HEK293T (cell line): Measurements from ENCODE around the gene ZNF287.

ENCODE experiments used
- CTCF ChIA-PET: fragments of 350-600 bp; formaldehyde crosslinking; extraction: SDS; loops from one replicate; lab custom pipeline; 2021; ENCODE audit warnings: antibody characterized with exemption, inconsistent platforms; lab: Yijun Ruan, JAX
- POLR2A ChIA-PET: fragments of 350-600 bp; formaldehyde crosslinking; extraction: SDS; loops from one replicate; lab custom pipeline; 2020; ENCODE audit warnings: antibody characterized with exemption, inconsistent platforms; lab: Yijun Ruan, JAX
- DNase-seq: peaks from one replicate; pipeline ENCODE4 v3.0.0; 2012; ENCODE audit warnings: mixed read lengths; ENCODE audit errors: extremely low spot score
- ARNT ChIP-seq: fragments of 450-650 bp; IDR thresholded peaks from 2 replicates; pipeline ENCODE4 v1.6.1; 2017; ENCODE audit warnings: mild to moderate bottlenecking
- BHLHE40 ChIP-seq: fragments of 450-650 bp; IDR thresholded peaks from 2 replicates; pipeline ENCODE4 v1.6.1; 2016; ENCODE audit warnings: mild to moderate bottlenecking, moderate library complexity, borderline replicate concordance
- CTBP1 ChIP-seq: fragments of 450-650 bp; IDR thresholded peaks from 2 replicates; pipeline ENCODE4 v1.6.1; 2016; ENCODE audit warnings: borderline replicate concordance
- ELF4 ChIP-seq: fragments of 450-650 bp; IDR thresholded peaks from 2 replicates; pipeline ENCODE4 v1.6.1; 2017; ENCODE audit warnings: antibody characterized with exemption
- FOXA1 ChIP-seq: fragments of 450-650 bp; IDR thresholded peaks from 2 replicates; pipeline ENCODE4 v1.6.1; 2016; ENCODE audit warnings: mild to moderate bottlenecking
- FOXK2 ChIP-seq: fragments of 450-650 bp; IDR thresholded peaks from 2 replicates; pipeline ENCODE4 v1.6.1; 2016; ENCODE audit warnings: mild to moderate bottlenecking
- FOXM1 ChIP-seq: fragments of 450-650 bp; IDR thresholded peaks from 2 replicates; pipeline ENCODE4 v1.6.1; 2017; ENCODE audit warnings: mild to moderate bottlenecking, borderline replicate concordance
- HDGF ChIP-seq: fragments of 450-650 bp; IDR thresholded peaks from 2 replicates; pipeline ENCODE4 v1.6.1; 2017; ENCODE audit warnings: antibody characterized with exemption, borderline replicate concordance
- L3MBTL2 ChIP-seq: fragments of 450-650 bp; conservative IDR thresholded peaks from 2 replicates; pipeline ENCODE4 v1.6.1; 2016; ENCODE audit warnings: mild to moderate bottlenecking
- LEF1 ChIP-seq: fragments of 450-650 bp; IDR thresholded peaks from 2 replicates; pipeline ENCODE4 v1.6.1; 2017; ENCODE audit warnings: mild to moderate bottlenecking, borderline replicate concordance
- NFRKB ChIP-seq: fragments of 450-650 bp; IDR thresholded peaks from 2 replicates; pipeline ENCODE4 v1.6.1; 2016; ENCODE audit warnings: mild to moderate bottlenecking, moderate library complexity
- PKNOX1 ChIP-seq: fragments of 450-650 bp; IDR thresholded peaks from 2 replicates; pipeline ENCODE4 v1.6.1; 2016
- SP1 ChIP-seq: fragments of 450-650 bp; IDR thresholded peaks from 2 replicates; pipeline ENCODE4 v1.6.1; 2017
- SUZ12 ChIP-seq: fragments of 450-650 bp; IDR thresholded peaks from 2 replicates; pipeline ENCODE4 v1.6.1; 2016; ENCODE audit warnings: mild to moderate bottlenecking
- TARDBP ChIP-seq: fragments of 450-650 bp; IDR thresholded peaks from 2 replicates; pipeline ENCODE4 v1.6.1; 2016
- ZNF384 ChIP-seq: fragments of 450-650 bp; IDR thresholded peaks from 2 replicates; pipeline ENCODE4 v1.6.1; 2016

The ZNF287 gene

GRCh38 chr17:16519021-16519420, 50.0 kb downstream of the ZNF287 start:
- DNase-seq = no peak
- ChIA-PET CTCF (interaction anchor here (0.6 to 5.0 kb wide), 3 partner anchors 17 to 1177 kb away, joined by 3 to 70 read pairs (median 3); no protein-coding TSS in a partner anchor), POLR2A (interaction anchor here (0.8 to 3.9 kb wide), 5 partner anchors 17 to 138 kb away, joined by 3 to 26 read pairs (median 3); partner anchors contain the start of gene UBB)
- no peak for TF ChIP-seq FOXM1
- TF ChIP-seq FOXK2 = no peak
- no peak for TF ChIP-seq NFRKB
- no peak for TF ChIP-seq FOXA1
- no peak for TF ChIP-seq ZNF384
- no peak for TF ChIP-seq TARDBP

DNA sequence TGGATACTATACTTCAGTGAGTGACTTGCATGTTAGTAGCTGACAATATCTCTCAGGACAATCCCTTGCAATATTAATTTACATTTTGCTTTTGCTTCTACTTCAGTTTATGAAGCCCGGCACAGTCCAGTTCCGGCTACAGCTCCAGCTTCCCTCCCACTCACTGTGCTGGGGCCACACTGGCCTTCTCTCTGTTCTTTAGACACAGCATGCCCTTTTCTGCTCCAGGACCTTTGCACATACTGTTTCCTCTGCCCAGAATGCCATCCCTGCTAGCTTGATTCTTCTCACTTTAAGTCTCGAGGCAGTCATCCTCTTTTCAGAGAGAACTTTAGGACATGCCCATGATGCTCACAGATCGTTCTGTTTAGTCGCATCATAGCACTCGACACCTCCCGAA, 51.5 kb downstream of the ZNF287 start:
- DNase-seq = no peak
- ChIA-PET CTCF (interaction anchor here (0.9 to 2.3 kb wide), 2 partner anchors 64 to 154 kb away, joined by 4 to 15 read pairs; no protein-coding TSS in a partner anchor), POLR2A (interaction anchor here (0.7 to 3.9 kb wide), 8 partner anchors 9 to 164 kb away, joined by 3 to 26 read pairs (median 4); partner anchors contain the start of genes CENPV and LRRC75A)
- no peak for TF ChIP-seq ELF4
- no peak for TF ChIP-seq NFRKB
- TF ChIP-seq FOXM1 = no peak
- no peak for TF ChIP-seq LEF1
- TF ChIP-seq SP1 = no peak
- TF ChIP-seq HDGF = no peak
- no peak for TF ChIP-seq ARNT
- no peak for TF ChIP-seq L3MBTL2
- no peak for TF ChIP-seq SUZ12
- TF ChIP-seq BHLHE40 = no peak
- TF ChIP-seq TARDBP = no peak
- no peak for TF ChIP-seq CTBP1

DNA sequence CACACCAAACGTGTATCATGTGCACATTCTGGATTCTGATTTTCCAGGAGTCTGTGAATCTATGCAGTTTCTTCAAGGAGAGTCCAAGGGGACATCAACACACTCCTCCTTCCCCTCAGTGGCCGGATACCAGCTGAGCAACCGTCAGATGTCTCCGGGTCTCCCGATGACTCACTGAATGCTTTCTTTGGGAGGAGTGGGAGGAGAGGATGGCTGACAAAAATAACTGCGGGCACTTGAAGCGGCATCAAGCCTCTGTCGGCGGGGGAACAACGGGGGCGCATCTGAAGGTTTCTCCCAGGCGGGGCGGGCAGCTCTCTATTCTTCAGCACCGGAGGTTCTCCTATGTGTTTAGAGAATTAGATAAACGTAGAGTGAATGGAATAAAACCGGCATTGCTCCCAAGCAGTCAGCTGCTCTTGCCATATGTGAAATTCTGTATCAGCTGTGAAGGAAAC, 52.4 kb downstream of the ZNF287 start:
- DNase-seq = peak; percentile 52
- TF ChIP-seq SP1 (no peak), L3MBTL2 (no peak), LEF1 (no peak), SUZ12 (no peak), TARDBP (no peak), ARNT (no peak), ZNF384 (no peak), BHLHE40 (no peak), CTBP1 (no peak), ELF4 (no peak), FOXA1 (no peak), NFRKB (no peak)
- ChIA-PET CTCF (interaction anchor here (0.6 to 2.3 kb wide), 3 partner anchors 14 to 153 kb away, joined by 3 to 15 read pairs (median 4); no protein-coding TSS in a partner anchor), POLR2A (interaction anchor here (1.0 to 3.9 kb wide), 8 partner anchors 16 to 164 kb away, joined by 3 to 26 read pairs (median 5); partner anchors contain the start of genes CENPV, LRRC75A and UBB)

DNA sequence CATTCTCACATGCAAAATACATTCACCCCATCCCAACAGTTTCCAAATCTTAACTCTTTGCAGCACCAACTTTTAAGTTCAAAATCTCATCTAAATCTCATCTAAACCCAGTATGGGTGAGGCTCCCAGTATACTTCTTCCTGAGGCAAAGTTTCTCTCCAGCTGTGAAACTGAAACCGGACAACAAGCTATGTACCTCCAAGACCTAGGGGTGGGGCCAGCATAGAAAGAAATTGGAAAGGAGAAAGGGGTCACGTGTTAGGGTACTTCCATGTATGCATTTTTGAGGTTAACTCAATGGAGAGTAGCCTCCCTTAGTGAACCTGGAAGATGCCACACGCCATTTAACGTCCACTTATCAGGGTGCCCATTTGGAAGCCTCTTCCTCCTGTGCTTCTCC, 53.1 kb downstream of the ZNF287 start:
- CTCF ChIA-PET = interaction anchor here (2.3 kb wide), 1 partner anchor 63 kb away, joined by 15 read pairs; no protein-coding TSS in a partner anchor
- TF ChIP-seq BHLHE40 = no peak
- TF ChIP-seq TARDBP = no peak
- no peak for TF ChIP-seq FOXM1
- no peak for TF ChIP-seq FOXA1
- TF ChIP-seq LEF1 = no peak
- no peak for TF ChIP-seq FOXK2
- TF ChIP-seq ARNT = no peak
- TF ChIP-seq SP1 = no peak
- no peak for TF ChIP-seq ELF4
- POLR2A ChIA-PET = interaction anchor here (1.0 to 3.9 kb wide), 5 partner anchors 20 to 163 kb away, joined by 3 to 26 read pairs (median 6); partner anchors contain the start of genes CENPV and UBB
- DNase-seq = no peak

DNA sequence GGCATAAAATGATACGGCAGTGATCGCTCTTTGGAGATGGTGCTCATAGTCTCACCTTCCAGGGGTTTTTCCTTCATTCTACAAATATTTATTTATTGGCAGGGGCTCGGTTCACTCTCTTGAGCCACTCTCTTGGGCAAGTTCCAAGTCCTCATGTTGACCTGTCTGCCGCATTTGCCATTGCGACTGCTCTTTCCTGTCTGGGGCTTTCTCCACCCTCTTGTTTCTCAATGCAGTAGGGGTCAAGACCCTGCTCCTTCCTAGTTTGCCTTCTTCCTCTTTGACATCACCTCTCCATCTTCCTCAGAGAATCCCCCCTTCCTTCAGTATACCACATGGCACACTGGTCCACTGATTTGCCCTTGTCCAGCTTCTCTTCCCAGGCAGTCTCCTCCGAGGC, 55.1 kb downstream of the ZNF287 start:
- POLR2A ChIA-PET = no interaction called here
- no peak for DNase-seq
- CTCF ChIA-PET = no interaction called here
- TF ChIP-seq FOXK2 (no peak), HDGF (no peak), L3MBTL2 (no peak), CTBP1 (no peak), SUZ12 (no peak), ARNT (no peak), ZNF384 (no peak), SP1 (no peak), BHLHE40 (no peak), LEF1 (no peak), NFRKB (no peak), FOXA1 (no peak), ELF4 (no peak), FOXM1 (no peak), PKNOX1 (no peak), TARDBP (no peak)

GRCh38 chr17:16512011-16512410, 57.0 kb downstream of the ZNF287 start:
- DNase-seq = no peak
- CTCF ChIA-PET = no interaction called here
- TF ChIP-seq SUZ12 (no peak), PKNOX1 (no peak), FOXK2 (no peak), ELF4 (no peak), NFRKB (no peak), TARDBP (no peak), L3MBTL2 (no peak), ARNT (no peak), CTBP1 (no peak), LEF1 (no peak), ZNF384 (no peak), FOXA1 (no peak), SP1 (no peak), HDGF (no peak), BHLHE40 (no peak)
- POLR2A ChIA-PET = interaction anchor here (0.8 to 1.3 kb wide), 3 partner anchors 14 to 131 kb away, joined by 3 read pairs; partner anchors contain the start of gene UBB
